HS-5 (cell line): ENCODE data around the gene SUN1.
"Not testable (repeated sequence)": the region's sequence is repeated elsewhere in the genome, so short reads cannot be mapped to it uniquely, and the experiment has no call there.

Experiments
- DNase-seq: peaks from one replicate; pipeline ENCODE4 v3.0.0-alpha.2; 2012; ENCODE audit warnings: low read depth

Gene SUN1

DNA sequence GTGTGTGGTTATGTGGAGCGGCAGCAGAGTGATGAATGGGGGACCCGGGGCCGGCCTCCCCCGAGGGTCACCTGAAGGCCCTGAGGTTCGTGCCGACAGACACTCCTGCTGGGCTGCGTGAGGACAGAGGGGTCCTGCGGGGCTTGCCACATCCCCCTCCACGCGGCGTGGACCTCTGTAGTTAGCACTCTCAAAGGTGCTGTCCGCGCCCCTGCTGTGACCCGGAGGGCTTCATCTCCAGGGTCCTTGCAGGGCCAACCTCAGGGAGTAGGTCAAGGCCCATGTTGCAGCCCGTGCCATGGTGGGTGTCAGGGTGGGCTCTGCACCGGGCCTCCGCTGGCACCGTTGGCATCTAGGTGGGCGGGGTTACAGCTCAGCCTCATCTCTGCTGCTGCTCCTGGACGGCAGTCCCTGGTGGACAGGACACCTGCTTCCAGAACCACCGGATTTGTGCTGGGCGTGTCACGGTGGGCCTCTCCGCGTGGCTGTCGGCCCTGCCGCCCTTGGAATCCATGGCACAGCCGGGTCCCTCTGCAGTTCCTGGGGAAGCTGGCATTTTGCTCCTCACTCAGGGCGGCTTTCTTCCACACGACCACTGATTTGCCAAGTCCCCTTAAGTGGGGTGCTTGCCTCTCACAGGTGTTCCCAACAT, 24.3 kb downstream of the SUN1 start:
- no peak for DNase-seq

DNA sequence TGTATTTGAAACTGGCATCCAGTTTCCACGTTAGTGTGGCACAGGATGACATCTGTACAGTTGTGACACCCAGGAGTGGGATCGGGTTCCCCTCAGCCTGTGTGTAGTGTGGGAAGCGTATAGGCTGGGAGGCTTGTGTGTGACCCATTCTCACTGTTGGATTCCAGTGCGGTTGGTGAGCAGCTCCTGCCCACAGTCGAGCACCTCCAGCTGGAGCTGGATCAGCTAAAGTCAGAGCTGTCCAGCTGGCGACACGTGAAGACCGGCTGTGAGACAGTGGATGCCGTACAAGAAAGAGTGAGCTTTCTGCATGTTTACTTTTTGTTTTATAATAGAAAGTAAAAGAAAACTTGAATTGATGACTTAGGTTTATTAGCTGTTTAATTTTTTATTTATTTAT, 25.4 kb downstream of the SUN1 start:
- no peak for DNase-seq

DNA sequence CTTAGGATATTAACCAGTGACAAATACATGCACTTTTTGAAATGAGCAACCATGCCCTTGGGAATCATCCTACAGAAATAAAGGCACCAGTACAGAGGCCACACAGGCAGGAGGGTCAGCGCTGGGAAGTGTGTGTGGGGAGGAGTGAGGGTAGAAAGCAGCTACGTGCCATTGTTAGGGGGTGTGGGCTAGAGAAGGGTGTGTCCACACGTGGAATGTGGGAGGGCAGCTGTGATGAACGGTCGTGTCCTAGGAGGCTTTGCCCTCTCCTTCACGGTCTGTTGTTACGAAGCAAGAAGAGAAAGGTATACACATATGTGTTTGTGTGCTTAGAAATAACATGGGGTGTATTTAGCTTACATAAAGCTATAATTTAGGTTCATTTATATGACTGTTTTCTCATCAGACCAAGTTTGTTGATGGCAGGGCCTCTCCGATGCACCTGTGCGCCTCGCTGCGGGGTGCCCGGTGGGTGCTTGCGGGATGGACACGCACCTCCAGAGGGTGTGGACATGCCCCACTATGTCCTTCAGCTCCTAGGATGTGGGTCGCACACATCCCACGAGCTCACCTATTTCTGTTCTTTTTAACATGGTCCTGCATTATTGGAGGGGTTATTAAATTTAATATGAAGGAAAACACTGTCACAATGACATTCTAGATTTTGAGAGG, 27.2 kb downstream of the SUN1 start:
- DNase-seq = no peak

DNA sequence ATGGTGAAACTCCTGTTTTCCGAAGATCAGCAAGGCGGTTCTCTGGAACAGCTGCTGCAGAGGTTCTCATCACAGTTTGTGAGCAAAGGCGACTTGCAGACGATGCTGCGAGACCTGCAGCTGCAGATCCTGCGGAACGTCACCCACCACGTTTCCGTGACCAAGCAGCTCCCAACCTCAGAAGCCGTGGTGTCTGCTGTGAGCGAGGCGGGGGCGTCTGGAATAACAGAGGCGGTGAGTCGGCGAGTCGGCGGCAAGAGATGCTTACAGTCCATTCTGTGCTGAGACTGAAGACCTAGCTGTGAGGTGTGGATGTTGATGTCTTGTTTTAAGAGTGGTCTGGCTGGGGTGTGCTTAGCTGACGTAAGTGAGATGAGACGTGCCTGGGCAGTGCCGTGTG, 27.9 kb downstream of the SUN1 start:
- DNase-seq = no peak

DNA sequence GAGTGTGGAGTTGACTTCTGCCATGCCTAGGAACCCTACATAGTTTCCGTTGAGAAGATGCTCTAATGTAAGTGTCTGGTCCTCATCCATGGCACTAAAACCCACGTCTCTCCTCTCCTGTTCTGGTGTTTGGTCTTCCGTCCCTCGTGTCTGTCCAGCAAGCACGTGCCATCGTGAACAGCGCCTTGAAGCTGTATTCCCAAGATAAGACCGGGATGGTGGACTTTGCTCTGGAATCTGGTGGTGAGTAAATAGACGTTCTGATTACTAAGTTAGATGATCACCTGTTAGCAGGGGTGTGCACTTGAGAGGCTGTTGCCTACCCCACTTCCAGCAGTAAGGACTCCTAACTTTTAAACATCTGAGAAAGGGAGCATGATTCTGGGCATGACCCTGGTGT, 28.9 kb downstream of the SUN1 start:
- no peak for DNase-seq

DNA sequence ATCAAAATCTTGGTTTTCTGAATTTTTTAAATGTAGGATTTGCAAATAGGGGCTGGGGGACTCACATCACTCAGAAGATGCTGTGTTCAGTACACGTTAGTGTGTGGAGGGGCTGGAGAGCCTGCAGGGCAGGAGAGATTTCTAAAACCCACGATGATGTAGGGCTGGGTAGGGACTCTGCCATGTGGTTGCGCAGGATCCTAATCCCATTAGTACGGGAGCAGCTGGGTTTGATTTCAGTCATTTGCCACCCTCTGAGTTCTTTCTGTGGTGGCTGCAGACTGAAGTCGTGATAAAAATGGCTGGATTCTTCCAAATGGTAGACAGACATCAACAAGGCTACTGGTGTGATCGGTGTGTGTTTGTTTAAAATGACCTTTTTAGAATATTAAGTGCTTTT, 29.9 kb downstream of the SUN1 start:
- DNase-seq = no peak

DNA sequence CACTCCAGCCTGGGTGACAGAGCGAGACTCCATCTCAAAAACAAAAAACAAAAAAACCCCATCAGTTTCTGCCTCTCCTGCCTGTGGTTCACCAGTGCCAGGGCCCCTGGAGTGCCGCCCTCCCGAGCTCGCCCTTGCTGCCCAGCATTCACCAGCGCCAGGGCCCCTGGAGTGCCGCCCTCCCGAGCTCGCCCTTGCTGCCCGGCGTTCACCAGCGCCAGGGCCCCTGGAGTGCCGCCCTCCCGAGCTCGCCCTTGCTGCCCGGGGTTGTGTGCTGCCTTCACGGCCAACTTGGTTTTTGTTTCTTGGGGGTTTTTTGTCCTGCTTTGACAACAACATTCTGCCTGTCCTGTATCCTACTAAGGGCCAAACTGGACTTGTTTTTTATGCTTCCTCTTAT, 30.8 kb downstream of the SUN1 start:
- no peak for DNase-seq

DNA sequence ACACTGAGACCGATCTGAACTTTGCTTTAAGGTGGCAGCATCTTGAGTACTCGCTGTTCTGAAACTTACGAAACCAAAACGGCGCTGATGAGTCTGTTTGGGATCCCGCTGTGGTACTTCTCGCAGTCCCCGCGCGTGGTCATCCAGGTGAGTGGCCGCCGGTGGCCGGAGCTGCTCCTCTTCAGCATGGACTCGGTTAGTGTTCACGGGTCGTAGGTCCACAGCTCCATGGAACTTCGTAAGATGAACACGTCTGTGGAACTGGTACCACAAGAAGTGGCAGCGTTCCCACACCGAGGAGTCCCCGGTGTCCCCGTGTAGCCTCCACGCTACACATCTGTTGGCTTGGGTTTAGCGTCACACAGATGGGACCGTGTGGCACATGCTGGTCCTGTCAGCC, 33.6 kb downstream of the SUN1 start:
- no peak for DNase-seq

DNA sequence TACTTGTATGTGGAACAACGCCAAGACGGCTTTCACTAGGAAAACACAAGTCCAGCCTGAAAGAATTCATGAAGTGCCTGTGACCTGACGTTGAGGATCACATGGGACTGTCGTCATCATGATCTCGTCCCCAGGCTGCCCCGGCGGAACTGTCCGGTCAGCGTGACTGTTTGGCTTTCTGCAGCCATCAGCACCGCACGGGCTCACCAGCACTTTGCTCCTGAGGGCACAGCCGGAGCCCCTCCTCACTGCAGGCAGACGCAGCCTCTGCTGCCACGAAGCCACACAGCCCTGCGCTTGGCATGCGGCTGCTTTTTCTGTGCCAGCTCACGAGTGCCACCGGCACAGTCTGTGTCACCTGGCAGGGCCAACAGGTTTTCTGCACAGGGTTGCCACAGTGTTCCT, 34.7 kb downstream of the SUN1 start:
- no peak for DNase-seq

DNA sequence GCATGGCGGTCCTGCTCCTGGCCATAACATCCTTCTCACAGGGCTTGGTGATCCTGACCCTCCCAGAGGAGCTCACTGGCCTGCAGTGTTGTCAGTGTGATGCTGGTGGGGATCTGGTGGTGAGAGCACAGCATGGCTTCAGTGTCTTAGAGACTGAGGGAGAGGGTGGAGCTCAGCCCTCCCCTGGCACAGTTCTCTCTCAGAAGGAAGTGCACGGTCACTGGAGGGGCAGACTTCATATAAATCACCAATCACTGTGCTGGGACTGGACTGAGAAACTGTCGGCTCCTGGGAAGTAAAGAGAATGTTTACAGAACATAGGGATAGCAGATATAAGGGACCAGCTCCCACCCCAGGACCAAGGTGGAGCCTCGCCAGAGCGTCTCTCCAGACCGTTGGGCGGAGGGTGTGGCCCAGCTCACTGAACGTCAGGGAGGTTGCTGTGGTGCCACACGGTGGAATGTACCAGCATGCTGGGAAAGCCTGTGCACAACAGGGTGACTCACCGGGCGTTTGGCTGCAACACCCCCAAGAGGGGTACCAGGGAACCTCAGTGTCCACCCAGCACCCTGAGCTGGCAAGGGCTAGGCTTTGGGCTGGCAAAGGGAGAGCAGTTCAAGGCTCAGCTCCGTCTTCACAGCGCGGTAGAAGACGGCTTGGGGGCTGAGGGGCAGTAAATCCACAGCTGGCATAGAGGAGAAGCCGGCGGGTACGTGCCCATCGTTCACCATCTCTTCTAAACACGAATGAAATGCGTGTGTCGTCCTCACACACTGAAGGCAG, 35.3 kb downstream of the SUN1 start:
- no peak for DNase-seq

DNA sequence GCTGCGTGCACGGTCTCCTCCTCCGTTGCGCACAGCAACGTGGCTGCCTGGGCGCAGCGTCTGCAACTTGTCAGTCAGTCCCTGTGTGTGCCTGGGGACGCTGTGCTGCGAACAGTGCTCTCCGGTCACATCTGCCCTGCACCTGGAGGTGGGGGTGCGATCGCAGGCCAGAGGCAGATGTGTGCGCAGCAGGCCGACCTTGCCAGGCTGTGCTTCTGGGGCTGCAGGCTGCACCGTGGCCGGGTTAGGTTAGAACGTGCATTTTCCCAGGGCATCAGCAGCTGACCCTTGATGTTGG, 35.9 kb downstream of the SUN1 start:
- DNase-seq = no peak

DNA sequence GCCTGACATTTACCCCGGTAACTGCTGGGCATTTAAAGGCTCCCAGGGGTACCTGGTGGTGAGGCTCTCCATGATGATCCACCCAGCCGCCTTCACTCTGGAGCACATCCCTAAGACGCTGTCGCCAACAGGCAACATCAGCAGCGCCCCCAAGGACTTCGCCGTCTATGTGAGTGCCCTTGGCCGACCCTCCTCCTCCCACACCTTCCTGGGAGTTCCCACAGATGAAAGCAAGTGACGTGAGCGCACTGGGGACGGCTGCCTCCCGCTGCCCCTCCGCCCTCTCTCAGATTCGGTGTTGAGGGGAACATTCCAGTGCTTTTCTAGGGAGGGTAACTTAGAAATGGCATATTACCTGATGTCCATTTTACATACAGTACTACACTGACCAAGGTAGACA, 37.1 kb downstream of the SUN1 start:
- DNase-seq = no peak

DNA sequence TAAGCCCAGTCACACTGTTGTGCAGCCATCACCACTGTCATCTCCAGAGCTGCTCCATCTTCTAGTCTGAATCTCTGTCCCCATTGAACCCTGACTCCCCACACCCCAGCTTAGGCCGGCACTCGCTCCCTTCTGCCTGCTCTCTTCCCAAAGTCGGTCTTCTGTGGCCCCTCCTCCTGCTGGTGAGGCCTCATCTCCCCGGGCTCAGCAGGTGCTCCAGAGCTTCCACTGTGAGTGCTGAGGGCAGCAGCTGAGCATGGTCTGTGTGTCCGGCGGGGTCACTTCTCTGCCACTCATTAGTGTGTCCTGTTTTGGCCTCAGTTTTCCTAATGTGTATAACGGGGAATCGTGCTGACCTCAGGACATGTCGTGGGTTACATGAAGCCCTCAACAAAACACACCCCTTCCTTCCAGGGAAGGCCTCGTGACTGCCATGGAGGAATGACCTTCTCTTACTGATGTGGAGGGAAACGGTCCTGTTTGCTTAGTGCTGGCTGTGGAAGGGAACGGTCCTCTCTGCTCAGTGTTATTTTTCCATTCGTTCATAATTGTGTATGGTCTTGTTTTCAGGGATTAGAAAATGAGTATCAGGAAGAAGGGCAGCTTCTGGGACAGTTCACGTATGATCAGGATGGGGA, 39.7 kb downstream of the SUN1 start:
- DNase-seq = no peak

DNA sequence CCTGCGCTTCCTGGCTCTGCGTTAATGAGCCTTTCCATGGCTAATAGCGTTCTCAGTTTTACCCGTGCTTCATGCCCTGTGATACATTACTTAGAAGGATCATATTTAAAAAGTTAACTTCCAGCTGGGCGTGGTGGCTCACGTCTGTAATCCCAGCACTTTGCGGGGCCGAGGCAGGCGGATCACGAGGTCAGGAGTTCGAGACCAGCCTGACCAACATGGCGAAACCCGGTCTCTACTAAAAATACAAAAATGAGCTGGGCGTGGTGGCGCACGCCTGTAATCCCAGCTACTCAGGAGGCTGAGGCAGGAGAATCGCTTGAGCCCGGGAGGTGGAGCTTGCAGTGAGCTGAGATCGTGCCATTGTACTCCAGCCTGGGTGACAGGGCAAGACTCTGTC, 40.4 kb downstream of the SUN1 start:
- not testable (repeated sequence) for DNase-seq

DNA sequence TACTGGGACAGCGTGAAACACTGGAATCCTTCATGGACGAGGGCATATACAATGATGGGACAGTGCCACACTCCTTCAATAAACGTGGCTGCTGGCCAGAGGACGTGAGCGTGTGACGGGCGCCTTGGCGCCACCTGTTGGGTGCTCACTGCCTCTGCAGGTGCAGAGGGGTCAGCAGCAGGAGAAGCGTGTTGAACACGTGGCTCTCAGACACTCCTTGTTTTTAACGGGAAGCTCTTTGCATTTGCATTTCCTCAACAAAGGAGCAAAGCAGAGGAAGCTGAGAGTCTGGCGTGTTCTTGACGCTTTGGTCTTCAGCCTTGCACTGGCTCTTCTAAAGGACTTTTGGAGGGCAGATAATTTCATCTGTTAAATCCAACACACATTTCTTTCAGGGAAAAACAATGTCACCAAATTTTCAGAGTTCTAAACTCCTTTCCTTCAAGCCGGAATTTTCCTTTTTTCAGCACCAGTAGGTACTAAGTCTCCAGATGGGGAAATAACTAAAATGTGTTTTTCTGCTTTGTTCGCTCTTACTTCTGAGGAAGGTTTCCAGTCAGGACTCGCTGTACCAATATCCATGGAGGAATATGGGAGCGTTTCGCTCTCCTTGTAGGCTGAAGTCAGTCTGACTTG, 41.2 kb downstream of the SUN1 start:
- DNase-seq = peak; percentile 34

DNA sequence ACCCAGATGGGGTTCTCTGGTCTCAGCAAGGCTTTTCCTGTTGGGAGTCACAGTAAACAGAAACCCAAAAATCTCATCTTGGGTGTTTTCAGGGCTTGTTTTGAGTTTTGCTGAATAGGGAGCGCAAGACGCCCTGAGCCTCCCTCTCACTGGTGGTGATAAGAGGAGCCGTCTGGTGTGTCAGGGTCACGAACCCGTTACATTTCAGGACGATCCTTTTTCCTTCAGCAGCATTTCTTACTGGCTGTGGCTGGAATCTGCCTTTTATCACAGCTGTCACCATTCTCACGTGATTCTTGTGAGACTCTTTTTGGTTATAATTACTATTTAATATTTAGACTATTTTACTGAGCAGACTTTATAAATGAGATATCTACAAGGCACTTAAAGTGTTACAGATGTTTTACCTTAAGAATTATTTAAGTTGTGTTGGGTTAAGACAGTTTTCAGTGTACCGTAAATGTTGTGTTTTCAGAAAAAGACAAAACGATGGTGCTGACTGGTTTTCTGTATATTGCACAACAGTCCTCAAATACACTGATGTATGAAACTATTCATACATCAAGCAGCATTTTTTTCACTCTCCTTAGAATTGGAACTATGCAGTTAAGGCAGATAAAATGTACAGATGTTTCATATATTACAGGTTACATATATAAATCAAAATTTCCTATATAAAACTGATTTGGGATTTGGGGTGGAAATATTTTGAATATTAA, 41.9 kb downstream of the SUN1 start:
- DNase-seq = no peak

DNA sequence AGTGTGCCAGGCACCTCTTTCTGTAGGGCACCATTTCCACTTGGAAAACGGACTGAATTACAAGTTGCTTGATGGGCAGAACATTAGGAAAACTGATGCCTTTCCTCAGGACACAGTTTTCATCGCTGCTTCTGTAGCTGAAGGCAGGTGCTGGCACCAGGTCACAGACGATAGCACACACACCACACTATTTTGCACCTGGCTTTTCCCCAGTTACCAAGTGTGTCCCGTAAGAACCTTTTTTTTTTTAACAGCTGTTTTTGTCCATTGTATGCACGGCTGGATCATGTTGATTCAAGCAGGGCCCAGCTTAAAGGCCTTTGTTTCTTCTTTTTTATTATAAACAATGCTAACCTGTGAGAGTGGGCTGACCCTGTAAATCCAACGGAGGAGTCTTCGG, 42.8 kb downstream of the SUN1 start:
- DNase-seq = no peak

DNA sequence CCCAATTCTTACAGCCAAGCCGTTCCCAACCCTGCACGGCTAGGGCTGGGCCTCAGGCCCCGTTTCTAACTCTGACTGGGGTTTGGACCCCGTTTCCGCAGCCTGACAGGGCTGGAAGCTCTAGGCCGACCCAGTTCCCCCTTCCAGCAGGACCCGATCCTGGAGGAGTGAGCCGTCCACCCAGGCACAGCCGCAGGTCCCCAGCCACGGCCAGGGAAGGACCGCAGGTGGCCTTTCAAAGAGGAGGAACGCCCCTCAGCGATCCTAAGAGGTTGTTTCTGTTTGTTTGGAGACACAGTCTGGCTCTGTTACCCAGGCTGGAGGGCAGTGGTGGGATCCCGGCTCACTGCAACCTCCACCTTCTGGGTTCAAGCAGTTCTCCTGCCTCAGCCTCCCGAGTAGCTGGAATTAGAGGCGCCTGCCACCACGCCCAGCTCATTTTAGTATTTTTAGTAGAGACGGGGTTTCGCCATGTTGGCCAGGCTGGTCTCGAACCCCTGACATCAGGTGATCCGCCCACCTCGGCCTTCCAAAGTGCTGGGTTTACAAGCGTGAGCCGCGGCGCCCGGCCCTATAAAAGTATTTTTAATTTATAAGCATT, 43.3 kb downstream of the SUN1 start:
- no peak for DNase-seq

DNA sequence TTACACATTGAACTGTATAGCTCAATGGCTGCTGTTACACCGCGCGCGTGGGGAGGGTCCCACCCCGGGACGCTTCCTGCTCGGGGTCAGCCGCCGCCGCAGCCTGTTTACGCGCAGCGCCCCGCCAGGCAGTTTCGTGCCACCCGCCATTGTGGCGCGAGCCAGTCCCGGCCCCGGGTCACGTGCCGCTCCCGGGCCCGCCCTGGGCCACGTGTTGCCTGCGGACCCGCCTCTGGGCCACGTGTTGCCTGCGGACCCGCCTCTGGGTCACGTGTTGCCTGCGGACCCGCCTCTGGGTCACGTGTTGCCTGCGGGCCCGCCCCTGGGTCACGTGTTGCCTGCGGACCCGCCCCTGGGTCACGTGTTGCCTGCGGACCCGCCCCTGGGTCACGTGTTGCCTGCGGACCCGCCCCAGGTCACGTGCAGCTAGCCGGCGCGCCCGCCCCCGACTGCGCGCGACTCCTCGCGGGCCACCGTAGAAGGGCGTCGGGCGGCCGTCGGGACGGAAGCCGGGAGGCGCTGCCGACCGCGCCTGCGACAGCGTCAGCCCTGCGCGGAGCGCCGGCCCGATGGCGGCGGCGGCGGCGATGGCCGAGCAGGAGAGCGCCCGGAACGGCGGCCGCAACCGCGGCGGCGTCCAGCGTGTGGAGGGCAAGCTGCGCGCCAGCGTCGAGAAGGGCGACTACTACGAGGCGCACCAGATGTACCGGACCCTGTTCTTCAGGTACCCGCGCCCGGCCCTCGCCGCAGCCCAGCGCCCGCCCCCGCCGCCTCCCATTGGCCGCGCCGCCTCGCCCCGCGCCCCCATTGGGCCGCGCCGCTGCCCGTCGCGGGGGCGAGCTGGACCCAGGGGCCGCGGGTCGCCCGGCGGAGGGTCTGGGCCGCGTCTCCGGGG, 44.0 kb downstream of the SUN1 start, which contains the start of gene GET4:
Gene GET4, plus strand, starts transcription at position 478 of the 895 bp plus-strand sequence. Its CDS starts 92 bp downstream, at position 570.
- DNase-seq = peak; percentile 59

DNA sequence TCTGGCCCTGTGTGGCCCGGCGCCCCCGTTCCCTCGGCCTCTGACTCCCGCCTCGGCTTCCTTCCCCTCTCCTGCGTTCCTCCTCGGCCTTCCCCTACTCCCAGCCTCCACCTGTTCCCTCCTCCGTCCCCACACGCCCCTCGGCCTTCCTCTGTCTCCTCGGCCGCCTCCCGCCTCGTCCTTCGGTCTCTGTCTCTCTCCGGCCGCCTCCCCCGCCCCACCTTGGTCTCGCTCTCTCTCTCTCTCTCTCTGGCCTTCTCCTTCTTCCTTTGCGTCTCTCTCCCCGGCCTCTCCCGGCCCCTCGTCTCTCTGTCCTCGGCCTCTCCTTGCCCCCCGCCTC, 44.7 kb downstream of the SUN1 start:
- DNase-seq = no peak
